ENCODE measurements around the gene DVL3.

DVL3 gene

GRCh38 chr3:184135911-184136260 lies 19.3 kb upstream of the DVL3 start:
- no peak for DNase-seq (ENCODE audit: extremely low read depth, insufficient read length)
- TF ChIP-seq, protein P1, sequence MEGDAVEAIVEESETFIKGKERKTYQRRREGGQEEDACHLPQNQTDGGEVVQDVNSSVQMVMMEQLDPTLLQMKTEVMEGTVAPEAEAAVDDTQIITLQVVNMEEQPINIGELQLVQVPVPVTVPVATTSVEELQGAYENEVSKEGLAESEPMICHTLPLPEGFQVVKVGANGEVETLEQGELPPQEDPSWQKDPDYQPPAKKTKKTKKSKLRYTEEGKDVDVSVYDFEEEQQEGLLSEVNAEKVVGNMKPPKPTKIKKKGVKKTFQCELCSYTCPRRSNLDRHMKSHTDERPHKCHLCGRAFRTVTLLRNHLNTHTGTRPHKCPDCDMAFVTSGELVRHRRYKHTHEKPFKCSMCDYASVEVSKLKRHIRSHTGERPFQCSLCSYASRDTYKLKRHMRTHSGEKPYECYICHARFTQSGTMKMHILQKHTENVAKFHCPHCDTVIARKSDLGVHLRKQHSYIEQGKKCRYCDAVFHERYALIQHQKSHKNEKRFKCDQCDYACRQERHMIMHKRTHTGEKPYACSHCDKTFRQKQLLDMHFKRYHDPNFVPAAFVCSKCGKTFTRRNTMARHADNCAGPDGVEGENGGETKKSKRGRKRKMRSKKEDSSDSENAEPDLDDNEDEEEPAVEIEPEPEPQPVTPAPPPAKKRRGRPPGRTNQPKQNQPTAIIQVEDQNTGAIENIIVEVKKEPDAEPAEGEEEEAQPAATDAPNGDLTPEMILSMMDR (IDR thresholded peaks at IDR 0.05; ENCODE audit: insufficient read depth, low read length, poor library complexity, severe bottlenecking): no peak
- peaks cover 7% of the 10 kb centered on the region for H3K36me3 ChIP-seq (ENCODE audit: control insufficient read depth, insufficient read depth, low read length)
- peak overlapping the region; percentile 100 for H3K4me3 ChIP-seq (replicated peaks; ENCODE audit: low read depth, low read length)
- no peaks in the 10 kb centered on the region for H3K27me3 ChIP-seq (replicated peaks; ENCODE audit: control insufficient read depth, insufficient read depth, low read length)

DNA sequence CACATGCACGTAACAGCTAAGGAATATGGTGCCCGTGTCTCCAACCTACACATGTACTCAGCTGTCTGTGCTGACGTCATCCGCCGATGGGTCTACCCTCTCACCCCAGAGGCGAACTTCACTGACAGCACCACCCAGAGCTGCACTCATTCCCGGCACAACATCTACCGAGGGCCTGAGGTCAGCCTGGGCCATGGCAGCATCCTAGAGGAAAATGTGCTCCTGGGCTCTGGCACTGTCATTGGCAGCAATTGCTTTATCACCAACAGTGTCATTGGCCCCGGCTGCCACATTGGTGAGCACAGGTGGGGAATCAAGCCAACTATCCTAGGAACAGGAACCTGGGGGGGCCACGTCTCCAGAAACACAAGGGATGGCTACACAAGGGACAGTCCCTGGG lies 14.7 kb upstream of the DVL3 start:
- H3K36me3 ChIP-seq (ENCODE audit: control insufficient read depth, insufficient read depth, low read length): peaks cover 34% of the 10 kb centered on the region
- TF ChIP-seq, protein P1 (IDR thresholded peaks at IDR 0.05; ENCODE audit: insufficient read depth, low read length, poor library complexity, severe bottlenecking): no peak

DNA sequence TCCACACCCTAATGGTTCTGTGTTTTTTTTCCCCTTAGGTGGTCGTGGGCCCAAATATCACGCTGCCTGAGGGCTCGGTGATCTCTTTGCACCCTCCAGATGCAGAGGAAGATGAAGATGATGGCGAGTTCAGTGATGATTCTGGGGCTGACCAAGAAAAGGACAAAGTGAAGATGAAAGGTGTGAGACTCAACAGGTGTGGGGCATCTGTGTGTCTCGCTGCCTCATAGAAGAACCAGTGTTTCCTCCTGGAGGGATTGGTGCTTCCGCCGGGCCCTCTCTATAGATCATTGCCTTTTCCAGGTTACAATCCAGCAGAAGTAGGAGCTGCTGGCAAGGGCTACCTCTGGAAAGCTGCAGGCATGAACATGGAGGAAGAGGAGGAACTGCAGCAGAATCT lies 13.0 kb upstream of the DVL3 start:
- peaks cover 35% of the 10 kb centered on the region for H3K36me3 ChIP-seq (ENCODE audit: control insufficient read depth, insufficient read depth, low read length)
- no peaks in the 10 kb centered on the region for H3K27me3 ChIP-seq (replicated peaks; ENCODE audit: control insufficient read depth, insufficient read depth, low read length)
- TF ChIP-seq, protein P1 (IDR thresholded peaks at IDR 0.05; ENCODE audit: insufficient read depth, low read length, poor library complexity, severe bottlenecking): no peak
- no peak overlapping the region for H3K4me3 ChIP-seq (replicated peaks; ENCODE audit: low read depth, low read length)
- DNase-seq (ENCODE audit: extremely low read depth, insufficient read length): no peak

More for the DNA sequence above, 14.7 kb upstream of the DVL3 start:
- no peaks in the 10 kb centered on the region for H3K27me3 ChIP-seq (replicated peaks; ENCODE audit: control insufficient read depth, insufficient read depth, low read length)
- no peak for DNase-seq (ENCODE audit: extremely low read depth, insufficient read length)
- no peak overlapping the region for H3K4me3 ChIP-seq (replicated peaks; ENCODE audit: low read depth, low read length)

DNA sequence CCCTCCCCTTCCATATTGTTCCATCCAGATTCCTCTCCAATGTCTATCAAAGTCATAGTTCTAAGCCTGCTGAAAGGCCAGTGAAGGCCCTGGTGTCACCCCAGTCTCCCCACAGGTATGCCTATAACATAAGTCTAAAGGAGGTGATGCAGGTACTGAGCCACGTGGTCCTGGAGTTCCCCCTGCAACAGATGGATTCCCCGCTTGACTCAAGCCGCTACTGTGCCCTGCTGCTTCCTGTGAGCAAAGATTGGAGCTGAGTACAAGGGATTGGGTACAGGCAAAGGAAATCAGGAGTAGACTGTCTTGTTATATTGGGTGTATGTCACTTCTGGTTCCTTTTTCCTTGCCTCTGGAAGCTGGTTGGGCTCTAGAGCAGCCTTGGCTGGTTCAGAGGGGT lies 11.8 kb upstream of the DVL3 start:
- Histone ChIP-seq H3K4me3 (replicated peaks; ENCODE audit: low read depth, low read length) (no peak overlapping the region), H3K27me3 (replicated peaks; ENCODE audit: control insufficient read depth, insufficient read depth, low read length) (no peaks in the 10 kb centered on the region), H3K36me3 (ENCODE audit: control insufficient read depth, insufficient read depth, low read length) (peaks cover 35% of the 10 kb centered on the region)
- TF ChIP-seq, protein P1 (IDR thresholded peaks at IDR 0.05; ENCODE audit: insufficient read depth, low read length, poor library complexity, severe bottlenecking): no peak
- DNase-seq (ENCODE audit: extremely low read depth, insufficient read length): no peak

- Histone ChIP-seq H3K36me3 (ENCODE audit: control insufficient read depth, insufficient read depth, low read length) (peaks cover 35% of the 10 kb centered on the region), H3K27me3 (replicated peaks; ENCODE audit: control insufficient read depth, insufficient read depth, low read length) (no peaks in the 10 kb centered on the region)
- DNase-seq (ENCODE audit: extremely low read depth, insufficient read length): no peak
Measured at GRCh38 chr3:184144505-184144904, 10.7 kb upstream of the DVL3 start.

More at GRCh38 chr3:184144505-184144904, 10.7 kb upstream of the DVL3 start:
- TF ChIP-seq, protein P1 (IDR thresholded peaks at IDR 0.05; ENCODE audit: insufficient read depth, low read length, poor library complexity, severe bottlenecking): no peak
- H3K4me3 ChIP-seq (replicated peaks; ENCODE audit: low read depth, low read length): no peak overlapping the region
